NCI-H524 (cell line): ENCODE measurements around the gene SYNE2.
A peak's percentile ranks its signal among the peaks of the same experiment; 100 is the strongest.
"Not testable (repeated sequence)": the region's sequence is repeated elsewhere in the genome, so short reads cannot be mapped to it uniquely, and the experiment has no call there.

Experiments
- DNase-seq, 2 experiments: peaks; one replicate each; lab custom pipeline; 2025; lab: John Stamatoyannopoulos, UW

Gene SYNE2

GRCh38 chr14:64012720-64013119, 159.9 kb downstream of the SYNE2 start:
- no peak for DNase-seq

DNA sequence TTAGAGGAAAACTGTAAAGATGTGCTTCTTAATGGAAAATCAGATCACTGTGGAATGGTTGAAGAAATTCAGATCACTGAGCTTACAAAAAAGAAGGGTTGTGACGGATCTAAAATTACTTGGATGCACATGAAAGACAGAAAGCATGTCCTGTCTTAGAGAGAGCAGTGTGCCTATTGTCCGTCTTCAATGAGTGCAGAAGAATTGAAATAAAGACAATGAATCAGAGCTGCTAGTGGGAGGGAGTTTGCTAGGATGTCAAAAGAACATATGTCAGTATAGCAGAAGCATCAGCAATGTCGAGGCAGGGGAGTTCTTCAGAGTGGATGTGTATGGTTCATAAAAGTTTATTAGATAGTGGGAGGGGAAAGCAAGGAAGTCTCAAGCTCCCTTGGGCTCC, 172.7 kb downstream of the SYNE2 start:
- DNase-seq: no peak

DNA sequence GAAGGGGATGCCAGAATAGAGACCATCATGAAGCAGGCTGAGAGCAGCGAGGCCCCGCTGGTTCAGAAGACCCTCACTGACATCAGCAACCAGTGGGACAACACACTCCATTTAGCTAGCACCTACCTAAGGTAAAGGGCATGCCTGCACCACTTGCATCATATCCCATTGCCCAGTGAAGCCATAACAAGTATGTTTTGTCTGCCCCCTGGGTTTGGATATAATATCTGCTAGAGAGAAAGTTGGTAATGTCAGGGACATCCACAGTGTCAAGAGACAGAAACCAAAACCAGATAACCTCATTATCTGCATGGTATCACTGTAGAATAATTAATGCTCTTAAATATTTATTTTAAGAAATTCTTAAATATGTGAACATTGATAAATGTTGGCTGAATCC, 173.8 kb downstream of the SYNE2 start:
- DNase-seq: no peak

DNA sequence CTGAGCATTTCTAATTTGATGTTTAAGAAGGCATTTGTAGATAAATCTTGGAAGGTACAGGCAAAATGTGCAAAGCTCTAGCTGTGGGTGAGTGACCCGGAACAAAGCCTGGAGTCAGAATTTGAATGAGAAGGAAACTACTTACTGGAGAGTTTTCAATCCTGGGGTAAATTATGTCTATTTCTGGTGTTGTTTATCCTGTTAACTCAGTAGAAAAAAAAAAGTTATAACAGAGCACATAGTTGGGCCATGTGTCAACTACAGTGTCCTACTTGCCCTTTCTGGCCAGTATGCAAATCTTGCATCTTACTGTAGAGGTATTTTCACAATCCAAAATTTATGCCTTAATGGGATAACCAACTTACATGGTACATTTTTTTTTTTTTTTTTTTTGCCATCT, 182.3 kb downstream of the SYNE2 start:
- no peak for DNase-seq

DNA sequence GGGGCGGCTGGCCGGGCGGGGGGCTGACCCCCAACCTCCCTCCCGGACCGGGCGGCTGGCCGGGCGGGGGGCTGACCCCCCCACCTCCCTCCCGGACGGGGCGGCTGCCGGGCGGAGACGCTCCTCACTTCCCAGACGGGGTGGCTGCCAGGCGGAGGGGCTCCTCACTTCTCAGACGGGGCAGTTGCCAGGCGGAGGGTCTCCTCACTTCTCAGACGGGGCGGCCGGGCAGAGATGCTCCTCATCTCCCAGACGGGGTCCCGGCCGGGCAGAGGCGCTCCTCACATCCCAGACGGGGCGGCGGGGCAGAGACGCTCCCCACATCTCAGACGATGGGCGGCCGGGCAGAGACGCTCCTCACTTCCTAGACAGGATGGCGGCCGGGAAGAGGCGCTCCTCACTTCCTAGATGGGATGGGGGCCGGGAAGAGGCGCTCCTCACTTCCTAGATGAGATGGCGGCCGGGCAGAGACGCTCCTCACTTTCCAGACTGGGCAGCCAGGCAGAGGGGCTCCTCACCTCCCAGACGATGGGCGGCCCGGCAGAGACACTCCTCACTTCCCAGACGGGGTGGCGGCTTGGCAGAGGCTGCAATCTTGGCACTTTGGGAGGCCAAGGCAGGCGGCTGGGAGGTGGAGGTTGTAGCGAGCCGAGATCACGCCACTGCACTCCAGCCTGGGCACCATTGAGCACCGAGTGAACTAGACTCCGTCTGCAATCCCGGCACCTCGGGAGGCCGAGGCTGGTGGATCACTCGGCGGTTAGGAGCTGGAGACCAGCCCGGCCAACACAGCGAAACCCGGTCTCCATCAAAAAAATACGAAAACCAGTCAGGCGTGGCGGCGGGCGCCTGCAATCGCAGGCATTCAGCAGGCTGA, 185.3 kb downstream of the SYNE2 start:
- DNase-seq: not testable (repeated sequence)

DNA sequence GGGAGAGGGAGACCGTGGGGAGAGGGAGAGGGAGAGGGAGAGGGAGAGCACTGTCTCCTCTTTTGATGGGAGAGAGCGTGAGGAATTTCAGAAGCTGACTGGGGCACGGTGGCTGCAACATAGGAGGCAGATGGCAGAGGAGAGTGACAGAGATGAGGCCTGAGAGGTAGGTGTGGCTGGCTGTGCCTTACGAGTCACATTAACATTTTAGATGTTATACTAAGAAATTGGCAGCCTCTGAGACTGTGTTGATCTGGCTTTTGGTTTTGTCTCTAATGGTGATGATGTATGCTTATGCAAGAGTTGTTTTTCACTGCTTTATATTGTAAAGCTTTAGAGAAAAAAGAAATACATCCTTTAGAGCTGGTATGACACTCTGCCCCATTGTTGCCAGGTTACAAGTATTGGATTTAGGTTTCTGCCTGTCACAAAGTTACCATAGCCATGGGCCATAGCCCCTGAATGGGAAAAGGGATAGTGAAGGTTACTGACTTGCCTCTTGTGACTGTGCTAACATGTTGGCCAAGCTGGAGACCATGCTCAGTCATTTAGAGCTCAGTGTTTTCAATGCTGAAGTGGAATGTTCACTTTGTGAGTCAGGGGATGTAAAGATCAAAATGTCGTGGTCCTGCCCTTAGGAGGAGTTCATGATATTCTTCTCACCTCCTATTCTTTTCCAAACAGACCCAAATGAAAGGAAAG, 186.2 kb downstream of the SYNE2 start:
- peak in 1 of 2 experiments; percentile 42 for DNase-seq

- peak in 1 of 2 experiments; percentile 13 for DNase-seq
These were observed 187.2 kb downstream of the SYNE2 start for GRCh38 chr14:64040044-64040443.

DNA sequence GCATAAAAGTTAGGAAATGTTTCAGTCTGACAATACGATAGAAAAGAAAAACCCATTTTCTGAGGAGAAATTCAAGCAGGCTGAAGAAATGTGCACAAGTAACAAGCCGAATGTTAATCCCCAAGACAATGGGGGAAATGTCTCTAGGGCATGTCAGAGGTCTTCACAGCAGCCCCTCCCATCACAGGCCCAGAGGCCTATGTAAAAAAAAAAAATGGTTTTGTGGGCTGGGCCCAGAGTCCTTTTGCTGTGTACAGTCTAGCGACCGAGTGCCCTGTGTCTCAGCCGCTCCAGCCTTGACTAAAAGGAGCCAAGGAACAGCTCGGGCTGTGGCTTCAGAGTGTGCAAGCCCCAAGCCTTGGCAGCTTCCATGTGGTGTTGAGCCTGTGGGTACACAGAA, 190.5 kb downstream of the SYNE2 start:
- DNase-seq: not testable (repeated sequence)

- no peak for DNase-seq
These were observed 192.3 kb downstream of the SYNE2 start for GRCh38 chr14:64045091-64045490.

- DNase-seq: peak in 1 of 2 experiments; percentile 46
These were observed 197.0 kb downstream of the SYNE2 start for GRCh38 chr14:64049616-64050381.

DNA sequence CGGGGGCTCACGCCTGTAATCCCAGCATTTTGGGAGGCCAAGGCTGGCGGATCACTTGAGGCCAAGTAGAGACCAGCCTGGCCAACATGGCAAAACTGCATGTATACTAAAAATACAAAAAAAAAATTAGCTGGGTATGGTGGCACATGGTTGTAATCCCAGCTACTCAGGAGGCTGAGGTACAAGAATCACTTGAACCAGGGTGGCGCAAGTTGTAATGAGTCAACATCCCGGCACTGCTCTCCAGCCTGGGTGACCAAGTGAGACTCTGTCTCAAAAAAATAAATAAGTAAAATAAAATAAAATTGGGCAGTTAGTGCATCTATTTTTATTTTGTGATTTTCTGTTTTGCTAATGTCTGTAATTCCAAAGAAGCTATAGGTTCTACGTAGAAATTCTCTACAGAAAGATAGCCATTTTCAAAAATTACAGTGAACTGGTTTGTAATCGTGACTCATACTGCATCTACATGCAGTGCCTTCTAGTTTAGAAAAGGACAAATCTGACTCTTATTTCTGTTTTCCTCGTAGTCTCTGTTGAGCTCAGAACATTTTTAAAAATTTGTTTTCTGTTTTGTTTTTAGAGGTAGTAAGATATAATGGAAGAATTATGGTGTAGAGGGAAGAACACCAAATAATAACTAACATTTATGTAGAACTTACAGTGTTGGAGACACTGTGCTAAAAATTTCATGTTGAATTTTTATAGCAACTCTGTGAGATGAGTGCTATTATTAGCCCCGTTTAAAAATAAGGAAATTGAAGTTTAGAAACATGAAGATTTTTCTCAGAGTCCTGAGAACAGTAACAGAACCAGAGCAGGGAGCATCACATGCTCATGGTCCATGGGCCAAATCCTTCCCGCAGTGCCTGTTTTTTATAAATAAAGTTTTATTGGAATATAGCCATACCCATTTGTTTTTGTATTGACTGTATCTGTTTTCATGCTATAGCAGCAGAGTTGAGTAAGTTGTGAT, 201.2 kb downstream of the SYNE2 start:
- DNase-seq: no peak

- DNase-seq: no peak
These were observed 206.8 kb downstream of the SYNE2 start for GRCh38 chr14:64059454-64060198.

DNA sequence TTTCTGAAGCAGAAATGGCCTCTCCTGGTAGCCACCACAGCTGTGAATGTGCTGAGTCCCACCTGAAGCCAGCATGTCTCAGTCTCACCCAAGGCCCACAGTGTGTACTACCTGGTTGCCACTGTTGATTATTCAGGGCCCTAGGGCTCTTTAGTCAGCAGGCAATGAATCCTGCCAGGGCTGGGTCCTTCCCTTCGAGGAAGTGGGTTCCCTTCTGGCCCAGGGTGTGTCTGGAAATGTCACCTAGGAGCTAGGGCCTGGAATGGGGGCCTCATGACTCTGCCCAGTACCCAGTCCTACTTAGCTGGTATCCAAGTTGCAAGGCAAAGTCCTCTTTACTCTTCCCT, 207.4 kb downstream of the SYNE2 start:
- DNase-seq: no peak

GRCh38 chr14:64060648-64061096, 207.9 kb downstream of the SYNE2 start:
- DNase-seq: peak in 1 of 2 experiments; percentile 53

DNA sequence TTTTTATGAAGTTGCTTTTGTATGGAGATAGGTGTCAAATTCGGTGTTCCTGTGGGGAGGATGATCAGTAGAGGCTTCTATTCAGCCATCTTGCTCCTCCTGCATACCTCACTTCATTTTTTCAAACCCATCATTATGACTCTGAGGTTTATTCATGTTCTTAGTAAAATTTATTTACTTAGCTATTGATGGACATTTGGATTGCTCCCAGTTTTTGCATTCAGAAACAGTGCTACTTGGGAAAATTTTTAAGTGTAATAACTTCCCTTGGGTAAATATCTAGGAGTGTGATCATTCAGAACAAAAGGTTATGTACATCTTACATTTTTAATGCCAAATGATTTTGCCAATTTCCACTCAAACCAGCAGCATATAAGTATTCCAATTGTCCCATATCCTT, 208.3 kb downstream of the SYNE2 start:
- no peak for DNase-seq

DNA sequence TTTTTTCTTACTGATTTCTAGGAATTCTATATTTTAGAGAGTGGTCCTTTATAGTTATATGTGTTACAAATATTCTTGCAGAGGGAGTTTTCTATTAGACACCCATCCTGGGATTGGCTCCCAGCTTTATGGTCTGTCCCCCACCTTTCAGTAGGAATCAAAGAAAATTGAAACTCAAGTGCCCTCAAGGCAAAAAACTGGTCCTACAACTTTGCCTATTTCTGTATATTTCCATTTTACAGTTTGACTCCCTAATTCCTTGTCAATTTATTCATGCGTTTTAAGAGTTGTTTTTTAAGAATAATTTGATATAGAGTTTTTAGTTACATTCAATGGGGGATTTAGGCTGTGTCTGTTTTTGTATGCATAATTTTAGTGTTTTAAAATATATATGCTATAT, 208.9 kb downstream of the SYNE2 start:
- no peak for DNase-seq

- DNase-seq: no peak
These were observed 209.7 kb downstream of the SYNE2 start for GRCh38 chr14:64062381-64063115.

GRCh38 chr14:64064447-64064846, 211.6 kb downstream of the SYNE2 start:
- no peak for DNase-seq

GRCh38 chr14:64069634-64070359, 217.0 kb downstream of the SYNE2 start:
- no peak for DNase-seq
